Neural progenitor cell (in vitro differentiated cells): ENCODE measurements around the gene SUGCT. TPM values are rescaled to one million over a fixed set of nuclear protein-coding genes. Genes with fewer than 3 reads are reported as not detected.
"Not testable (repeated sequence)": the region's sequence is repeated elsewhere in the genome, so short reads cannot be mapped to it uniquely, and the experiment has no call there.

Experiments used
- DNase-seq: peaks from one replicate; pipeline ENCODE4 v3.0.0-alpha.2; 2016; ENCODE audit warnings: low spot score
- H2AFZ ChIP-seq: fragments of 200-600 bp; sonication (generic); replicated peaks from 2 replicates; pipeline ENCODE4 v1.6.1; 2016; ENCODE audit warnings: antibody characterized with exemption
- H3F3A ChIP-seq: fragments of 200-600 bp; sonication (generic); 2 replicates; pipeline ENCODE4 v1.6.1; 2016; ENCODE audit warnings: antibody characterized with exemption, low read depth
- H3K27ac ChIP-seq: fragments of 200-600 bp; sonication (generic); 2 replicates; pipeline ENCODE4 v1.5.1; 2016; ENCODE audit warnings: mild to moderate bottlenecking
- H3K27me3 ChIP-seq: fragments of 200-600 bp; sonication (generic); 2 replicates; pipeline ENCODE4 v1.6.1; 2016; ENCODE audit warnings: mild to moderate bottlenecking, moderate library complexity
- H3K36me3 ChIP-seq: fragments of 200-600 bp; sonication (generic); 2 replicates; pipeline ENCODE4 v1.5.1; 2016
- H3K4me1 ChIP-seq: fragments of 200-600 bp; sonication (generic); 2 replicates; pipeline ENCODE4 v1.6.1; 2016; ENCODE audit warnings: mixed run types
- H3K4me2 ChIP-seq: fragments of 200-600 bp; sonication (generic); 2 replicates; pipeline ENCODE4 v1.6.1; 2016
- H3K4me3 ChIP-seq: fragments of 200-600 bp; sonication (generic); 2 replicates; pipeline ENCODE4 v1.5.1; 2016
- H3K79me2 ChIP-seq: fragments of 200-600 bp; sonication (generic); 2 replicates; pipeline ENCODE4 v1.6.1; 2016; ENCODE audit warnings: low read depth
- H3K9ac ChIP-seq: fragments of 200-600 bp; sonication (generic); 2 replicates; pipeline ENCODE4 v1.6.1; 2016
- H3K9me3 ChIP-seq: fragments of 200-600 bp; sonication (generic); 2 replicates; pipeline ENCODE4 v1.5.1; 2016; ENCODE audit warnings: low read depth
- H4K20me1 ChIP-seq: fragments of 200-600 bp; sonication (generic); 2 replicates; pipeline ENCODE4 v1.6.1; 2016; ENCODE audit warnings: low read depth
- H3K27ac Mint-ChIP-seq: 3 replicates; pipeline ENCODE4 v1.8.0; 2021; ENCODE audit warnings: mixed read lengths
- H3K27me3 Mint-ChIP-seq: 2 replicates; pipeline ENCODE4 v1.8.0; 2022; ENCODE audit warnings: low read depth, mild to moderate bottlenecking, inconsistent platforms, moderate library complexity, mixed read lengths; ENCODE audit not compliant: insufficient read depth
- H3K36me3 Mint-ChIP-seq: 3 replicates; pipeline ENCODE4 v1.8.0; 2021; ENCODE audit warnings: mixed read lengths
- H3K4me1 Mint-ChIP-seq: 3 replicates; pipeline ENCODE4 v1.8.0; 2021; ENCODE audit warnings: mixed read lengths
- H3K4me3 Mint-ChIP-seq: 3 replicates; pipeline ENCODE4 v1.8.0; 2021; ENCODE audit warnings: mild to moderate bottlenecking, moderate library complexity, mixed read lengths
- H3K9me3 Mint-ChIP-seq: 3 replicates; pipeline ENCODE4 v1.8.0; 2020; ENCODE audit warnings: mixed read lengths
- EZH2 ChIP-seq: fragments of 200-600 bp; sonication (generic); IDR thresholded peaks from 2 replicates; pipeline ENCODE4 v1.6.1; 2017; ENCODE audit warnings: antibody characterized with exemption, mild to moderate bottlenecking, moderate library complexity
- EZH2phosphoT487 ChIP-seq: fragments of 200-600 bp; sonication (generic); IDR thresholded peaks from 2 replicates; pipeline ENCODE4 v1.6.1; 2017; ENCODE audit warnings: antibody characterized with exemption
- total RNA-seq: library from RNA; depleted of rRNA; stranded (reverse); fragments of >200 nt; gene quantifications from 2 replicates; pipeline ENCODE4 v1.2.3, GENCODE V29; 2015; ENCODE audit warnings: low replicate concordance
- TF ChIP-seq, protein P1 (sequence below): fragments of 200-600 bp; sonication (generic); IDR thresholded peaks from 2 replicates; pipeline ENCODE4 v1.5.1; 2017; ENCODE audit warnings: antibody characterized with exemption, mild to moderate bottlenecking

The SUGCT gene
- total RNA-seq, 1 donor from 2014 or later = 10.1 TPM

GRCh38 chr7:40263752-40264390 is 129.1 kb downstream of the SUGCT start:
- H3K4me1 Mint-ChIP-seq = no peaks in the 10 kb centered on the region
- H3K9me3 Mint-ChIP-seq = no peaks in the 10 kb centered on the region
- Histone ChIP-seq H3F3A (no peaks in the 10 kb centered on the region), H3K4me2 (no peak overlapping the region), H3K9me3 (no peaks in the 10 kb centered on the region), H4K20me1 (no peaks in the 10 kb centered on the region), H3K27ac (no peak overlapping the region), H3K4me3 (no peak overlapping the region), H3K36me3 (no peaks in the 10 kb centered on the region), H2AFZ (no peak overlapping the region), H3K4me1 (peaks cover 4% of the 10 kb centered on the region), H3K79me2 (no peaks in the 10 kb centered on the region), H3K9ac (no peak overlapping the region), H3K27me3 (no peaks in the 10 kb centered on the region)
- no peak overlapping the region for H3K27ac Mint-ChIP-seq
- H3K36me3 Mint-ChIP-seq = no peaks in the 10 kb centered on the region
- TF ChIP-seq EZH2phosphoT487 (no peak), EZH2 (no peak)
- TF ChIP-seq, protein P1, sequence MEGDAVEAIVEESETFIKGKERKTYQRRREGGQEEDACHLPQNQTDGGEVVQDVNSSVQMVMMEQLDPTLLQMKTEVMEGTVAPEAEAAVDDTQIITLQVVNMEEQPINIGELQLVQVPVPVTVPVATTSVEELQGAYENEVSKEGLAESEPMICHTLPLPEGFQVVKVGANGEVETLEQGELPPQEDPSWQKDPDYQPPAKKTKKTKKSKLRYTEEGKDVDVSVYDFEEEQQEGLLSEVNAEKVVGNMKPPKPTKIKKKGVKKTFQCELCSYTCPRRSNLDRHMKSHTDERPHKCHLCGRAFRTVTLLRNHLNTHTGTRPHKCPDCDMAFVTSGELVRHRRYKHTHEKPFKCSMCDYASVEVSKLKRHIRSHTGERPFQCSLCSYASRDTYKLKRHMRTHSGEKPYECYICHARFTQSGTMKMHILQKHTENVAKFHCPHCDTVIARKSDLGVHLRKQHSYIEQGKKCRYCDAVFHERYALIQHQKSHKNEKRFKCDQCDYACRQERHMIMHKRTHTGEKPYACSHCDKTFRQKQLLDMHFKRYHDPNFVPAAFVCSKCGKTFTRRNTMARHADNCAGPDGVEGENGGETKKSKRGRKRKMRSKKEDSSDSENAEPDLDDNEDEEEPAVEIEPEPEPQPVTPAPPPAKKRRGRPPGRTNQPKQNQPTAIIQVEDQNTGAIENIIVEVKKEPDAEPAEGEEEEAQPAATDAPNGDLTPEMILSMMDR = no peak
- H3K27me3 Mint-ChIP-seq = no peaks in the 10 kb centered on the region
- no peak for DNase-seq
- no peak overlapping the region for H3K4me3 Mint-ChIP-seq

- Mint-ChIP-seq H3K27me3 (no peaks in the 10 kb centered on the region), H3K27ac (no peak overlapping the region), H3K9me3 (no peaks in the 10 kb centered on the region), H3K4me1 (no peaks in the 10 kb centered on the region), H3K4me3 (no peak overlapping the region), H3K36me3 (no peaks in the 10 kb centered on the region)
- Histone ChIP-seq H3K4me3 (no peak overlapping the region), H3K27ac (no peak overlapping the region), H3K27me3 (no peaks in the 10 kb centered on the region), H3K79me2 (no peaks in the 10 kb centered on the region), H3K9me3 (no peaks in the 10 kb centered on the region), H3K36me3 (no peaks in the 10 kb centered on the region), H3K9ac (no peak overlapping the region), H2AFZ (no peak overlapping the region), H3K4me1 (peaks cover 4% of the 10 kb centered on the region), H3F3A (no peaks in the 10 kb centered on the region), H3K4me2 (no peak overlapping the region), H4K20me1 (no peaks in the 10 kb centered on the region)
- peak; percentile 4 for DNase-seq
- TF ChIP-seq EZH2phosphoT487 = no peak
- TF ChIP-seq, protein P1 = no peak
- no peak for TF ChIP-seq EZH2
Observed at GRCh38 chr7:40267583-40267982, 132.8 kb downstream of the SUGCT start.

DNA sequence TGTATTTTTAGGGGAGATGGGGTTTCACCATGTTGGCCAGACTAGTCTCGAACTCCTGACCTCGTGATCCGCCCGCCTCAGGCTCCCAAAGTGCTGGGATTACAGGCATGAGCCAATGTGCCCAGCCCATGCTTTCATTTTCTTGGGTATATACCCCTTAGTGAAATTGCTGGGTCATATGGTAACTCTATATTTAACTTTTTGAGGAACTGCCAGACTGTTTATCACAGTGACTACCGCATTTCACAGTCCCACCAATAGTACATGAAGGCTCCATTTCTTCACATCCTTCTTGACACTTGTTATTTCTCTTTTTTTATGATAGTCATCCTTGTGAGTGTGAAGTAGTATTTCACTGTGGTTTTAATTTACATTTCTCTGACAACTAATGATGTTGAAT is 134.0 kb downstream of the SUGCT start:
- not testable (repeated sequence) for DNase-seq, H3K27ac Mint-ChIP-seq, H3K9me3 ChIP-seq, H3K79me2 ChIP-seq, H3F3A ChIP-seq, H3K4me2 ChIP-seq, H3K4me1 Mint-ChIP-seq, H3K4me1 ChIP-seq, H3K9me3 Mint-ChIP-seq, H3K27me3 Mint-ChIP-seq, H3K27me3 ChIP-seq, H3K9ac ChIP-seq, H3K4me3 Mint-ChIP-seq, H3K27ac ChIP-seq, H2AFZ ChIP-seq, H3K36me3 Mint-ChIP-seq, H3K4me3 ChIP-seq, H4K20me1 ChIP-seq, H3K36me3 ChIP-seq

DNA sequence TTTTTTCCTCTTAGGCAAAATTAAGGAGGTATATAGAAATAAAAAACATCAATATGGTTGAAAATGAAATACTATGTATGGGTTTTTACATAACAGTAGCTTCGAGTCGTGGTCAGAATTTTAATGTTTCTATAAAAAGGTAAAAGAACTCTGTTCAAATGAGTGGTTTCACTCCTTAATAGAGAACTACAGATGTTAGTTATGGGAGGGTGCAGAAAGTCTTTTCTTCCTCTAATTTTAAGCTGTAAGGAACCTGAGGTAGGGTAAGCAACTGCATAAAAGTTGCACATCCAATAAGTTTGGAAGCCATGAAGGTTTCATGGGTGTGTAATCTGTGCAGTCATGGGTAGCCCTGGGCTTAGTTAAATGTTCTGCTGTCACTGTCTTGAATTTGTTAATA is 141.3 kb downstream of the SUGCT start:
- Histone ChIP-seq H3K4me3 (no peak overlapping the region), H3K36me3 (no peaks in the 10 kb centered on the region), H3K9ac (no peak overlapping the region), H2AFZ (no peak overlapping the region), H3K27ac (no peak overlapping the region), H3K79me2 (no peaks in the 10 kb centered on the region), H3K4me1 (no peaks in the 10 kb centered on the region), H4K20me1 (no peaks in the 10 kb centered on the region), H3K4me2 (no peak overlapping the region), H3K9me3 (no peaks in the 10 kb centered on the region), H3F3A (no peaks in the 10 kb centered on the region), H3K27me3 (no peaks in the 10 kb centered on the region)
- DNase-seq = no peak
- H3K4me1 Mint-ChIP-seq = no peaks in the 10 kb centered on the region
- H3K9me3 Mint-ChIP-seq = peaks cover 1% of the 10 kb centered on the region
- TF ChIP-seq, protein P1 = no peak
- TF ChIP-seq EZH2 (no peak), EZH2phosphoT487 (no peak)
- no peak overlapping the region for H3K27ac Mint-ChIP-seq
- H3K4me3 Mint-ChIP-seq = no peak overlapping the region
- H3K27me3 Mint-ChIP-seq = no peaks in the 10 kb centered on the region
- H3K36me3 Mint-ChIP-seq = peaks cover under 1% of the 10 kb centered on the region
